NCI-H1048 (cell line): ENCODE data around the gene DOK1.
A peak's percentile ranks its signal among the peaks of the same experiment; 100 is the strongest.

Source experiments
- DNase-seq: peaks from one replicate; lab custom pipeline; 2025; lab: John Stamatoyannopoulos, UW

DOK1 gene

DNA sequence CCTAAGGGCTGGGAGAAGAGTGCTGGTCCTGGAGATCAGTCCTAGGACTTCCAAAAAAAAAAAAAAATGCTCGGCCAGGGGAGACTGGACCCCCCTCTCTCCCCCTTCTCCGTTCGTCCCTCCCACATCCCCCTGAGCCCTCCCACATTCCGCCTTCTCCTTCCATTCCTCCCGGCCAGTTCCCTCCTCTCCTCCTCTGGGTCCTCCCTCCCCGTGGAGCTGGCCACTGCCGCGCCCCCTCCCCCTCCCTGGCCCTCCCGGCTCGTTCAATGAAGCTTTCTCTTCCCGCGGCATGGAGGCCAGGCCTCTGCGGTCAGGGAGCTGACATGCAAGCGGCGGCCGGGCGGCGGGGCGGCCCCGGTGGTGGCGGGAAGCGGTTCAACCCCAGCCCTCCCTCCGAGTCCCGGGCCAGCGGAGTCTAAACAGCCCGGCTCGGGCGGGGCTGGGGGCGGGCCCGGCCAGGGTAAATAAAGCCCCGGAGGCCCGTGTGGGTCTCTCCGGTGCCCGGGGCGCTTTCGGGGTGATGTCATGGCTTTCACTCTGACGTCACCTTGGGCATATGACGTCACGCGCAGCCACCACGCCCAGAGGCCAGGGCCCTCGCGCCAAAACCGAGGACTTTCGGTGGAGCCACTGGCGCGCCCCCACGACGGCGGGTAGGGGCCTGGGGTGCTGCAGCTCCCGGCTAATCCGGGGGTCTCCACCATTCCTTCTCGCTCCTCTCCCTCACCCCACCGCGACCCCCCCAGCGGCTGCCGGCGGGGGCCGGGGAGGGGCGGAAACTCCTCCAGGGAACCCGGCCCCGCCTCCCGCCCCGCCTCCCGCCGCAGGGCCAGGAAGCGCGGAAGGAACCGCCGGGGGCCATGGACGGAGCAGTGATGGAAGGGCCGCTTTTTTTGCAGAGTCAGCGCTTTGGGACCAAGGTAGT is at the start of gene DOK1, which contains the start of gene LOXL3:
Gene DOK1 (plus strand): TSS at position 829 of the 928 bp plus-strand sequence. CDS start 35 bp downstream, at position 864.
Gene LOXL3 (minus strand): TSS at position 51 of the 928 bp plus-strand sequence. CDS start 1,308 bp downstream, outside the sequence.
- no peak for DNase-seq

DNA sequence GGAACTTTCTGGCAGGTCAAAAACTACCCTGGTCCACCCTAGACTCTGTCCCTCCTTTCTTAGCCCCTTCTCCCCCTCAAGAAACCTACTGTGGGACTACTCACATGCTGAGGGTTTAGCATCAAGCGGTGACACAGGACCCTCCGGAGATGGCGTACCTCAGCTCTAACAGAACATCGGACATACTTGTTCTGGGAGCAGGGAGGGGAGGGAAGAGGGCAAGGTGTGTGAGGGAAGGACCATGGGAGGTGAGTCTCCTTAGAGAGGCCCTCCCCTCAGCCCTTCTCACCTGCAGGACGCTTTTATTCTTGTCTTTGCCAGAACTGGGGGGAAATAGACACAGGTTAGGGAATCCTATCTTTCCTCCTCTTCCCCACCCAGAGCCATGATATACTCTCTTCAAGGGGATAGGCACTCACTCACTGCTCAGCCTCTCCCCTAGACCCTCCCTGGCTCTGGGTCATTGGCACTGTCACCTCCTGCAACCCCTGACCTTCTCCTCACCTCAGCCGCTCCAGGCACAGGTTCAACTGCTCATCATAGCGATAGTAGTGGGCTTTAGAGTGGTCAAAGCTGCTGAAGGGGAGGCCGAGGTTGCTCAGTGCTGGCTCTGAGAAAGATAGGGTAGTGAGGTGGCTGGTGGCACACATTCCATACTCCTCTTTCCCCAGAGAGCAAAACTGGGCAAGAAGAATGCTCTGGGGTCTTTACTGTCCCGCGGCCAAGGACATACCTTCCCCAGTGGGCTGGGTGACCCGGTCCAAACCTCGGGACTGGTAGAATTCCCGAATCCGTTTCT is 48.9 kb upstream of the DOK1 start:
- no peak for DNase-seq

DNA sequence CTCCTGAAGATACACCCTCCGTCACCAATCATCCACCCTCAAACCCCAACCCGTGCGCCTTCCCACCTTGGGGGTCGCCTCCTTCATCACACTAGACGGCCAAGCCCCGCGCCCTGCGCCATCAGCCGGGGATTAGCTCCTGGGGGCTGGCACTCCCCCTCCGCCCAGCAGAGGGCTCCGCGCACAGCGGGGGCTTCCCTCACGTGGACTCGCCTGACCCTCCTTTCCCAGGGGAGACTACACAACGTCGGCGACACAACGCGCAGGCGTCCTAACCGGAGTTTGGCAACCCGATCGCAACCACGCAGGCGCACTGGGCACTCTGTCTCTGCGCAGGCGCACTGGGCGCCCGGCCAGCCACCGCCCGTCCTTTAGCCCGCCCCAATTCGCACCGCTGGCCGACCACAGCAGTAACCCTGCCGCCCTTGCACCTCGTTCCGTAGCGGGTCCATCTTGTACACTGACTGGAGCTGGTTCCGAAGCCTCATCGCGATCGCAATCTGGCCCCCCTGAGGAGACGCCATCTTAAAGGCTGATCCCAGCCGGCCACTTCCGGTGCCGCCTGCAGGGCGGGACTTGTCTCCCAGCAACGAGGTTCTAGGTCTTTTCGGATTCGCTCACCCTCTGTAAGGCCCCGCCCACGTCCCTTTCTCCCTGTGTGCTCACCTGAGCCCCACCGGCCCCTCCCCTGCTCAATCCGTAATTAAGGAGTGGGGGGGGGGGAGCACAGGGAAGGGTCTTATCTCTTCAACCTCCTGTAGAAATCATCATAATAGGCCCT is 47.2 kb upstream of the DOK1 start, which contains the start of gene PCGF1:
Gene PCGF1 (minus strand): TSS at position 551 of the 781 bp plus-strand sequence. CDS start 27 bp downstream, at position 524.
- peak; percentile 91 for DNase-seq

DNA sequence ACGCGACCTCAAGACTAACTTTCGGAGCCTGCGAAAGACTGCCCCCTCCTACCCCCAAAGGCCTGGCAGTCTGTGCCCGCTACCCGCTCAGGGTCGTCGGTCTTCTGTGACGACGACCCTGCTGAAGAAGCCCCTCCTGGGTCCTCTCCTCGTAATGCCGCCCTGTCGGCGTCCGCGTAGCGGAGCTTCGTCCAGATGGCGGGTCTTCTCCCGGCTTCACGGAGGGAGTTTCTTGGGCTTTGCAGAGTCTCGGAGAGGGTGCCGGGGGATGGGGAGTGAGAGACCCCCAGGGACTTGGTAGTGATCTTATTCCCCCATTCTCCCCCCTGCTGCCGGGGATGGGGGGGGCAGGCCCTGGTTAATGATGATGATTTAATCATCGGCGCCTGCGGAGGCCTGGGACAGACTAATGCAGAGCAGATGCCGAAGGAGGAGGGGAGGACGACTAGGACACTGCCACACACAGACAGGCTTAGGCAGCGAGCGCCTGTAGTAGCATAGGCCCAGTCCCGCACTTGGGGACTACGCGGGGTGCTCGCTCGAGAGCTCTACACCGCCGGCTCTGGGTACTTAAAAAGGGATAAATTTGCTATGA is 46.5 kb upstream of the DOK1 start:
- peak; percentile 4 for DNase-seq

DNA sequence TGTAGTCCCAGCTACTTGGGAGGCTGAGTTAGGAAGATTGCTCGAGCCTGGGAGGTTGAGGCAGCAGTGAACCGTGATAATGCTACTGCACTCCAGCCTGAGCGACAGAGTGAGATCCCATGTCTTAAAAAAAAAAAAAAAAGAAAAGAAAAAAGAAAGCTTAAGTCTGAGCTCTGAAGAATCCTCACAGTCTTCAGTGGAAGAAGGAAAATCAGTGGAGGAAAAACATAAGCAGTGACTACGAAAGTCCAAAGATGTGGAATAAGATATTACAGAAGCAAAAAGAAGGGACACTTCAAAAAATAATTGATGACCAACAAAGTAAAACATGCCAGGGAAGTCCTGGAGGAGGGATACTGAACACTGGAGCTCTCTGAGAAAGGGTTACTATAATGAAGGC is 44.2 kb upstream of the DOK1 start:
- DNase-seq: no peak

DNA sequence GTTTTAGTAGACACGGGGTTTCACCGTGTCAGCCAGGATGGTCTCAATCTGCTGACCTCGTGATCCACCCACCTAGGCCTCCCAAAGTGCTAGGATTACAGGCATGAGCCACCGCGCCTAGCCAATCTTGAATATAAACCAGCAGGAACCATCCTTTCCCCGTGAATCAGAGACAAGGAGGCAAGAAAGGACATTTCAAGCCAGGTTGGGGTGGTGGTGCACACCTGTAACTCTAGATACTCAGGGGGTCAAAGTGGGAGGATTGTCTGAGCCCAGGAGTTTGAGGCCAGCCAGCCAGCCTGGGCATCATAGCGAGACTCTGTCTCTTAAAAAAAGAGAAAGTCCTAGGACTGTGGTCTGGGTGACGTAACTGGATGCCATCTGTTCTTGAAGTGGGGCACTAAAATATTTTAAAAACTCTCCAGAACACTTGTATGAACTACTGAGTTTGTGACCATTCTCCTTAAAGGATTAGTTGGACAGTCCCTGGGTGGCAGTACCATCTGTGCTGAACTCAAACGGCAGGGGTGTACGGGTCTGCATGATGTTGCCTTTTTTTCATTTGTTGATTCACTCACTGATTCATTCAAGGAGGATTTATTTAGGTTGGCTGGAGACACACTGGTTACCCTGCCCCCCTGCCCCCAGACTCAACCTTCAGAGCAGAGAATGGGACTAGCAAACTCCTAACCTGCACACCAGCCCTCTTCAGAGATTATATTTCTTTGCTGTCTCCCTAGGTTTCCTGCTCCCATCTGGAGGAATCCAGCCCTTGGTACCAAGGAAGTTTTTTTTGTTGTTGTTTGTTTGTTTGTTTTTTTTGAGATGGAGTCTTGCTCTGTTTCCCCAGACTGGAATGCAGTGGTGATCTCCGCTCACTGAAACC is 43.2 kb upstream of the DOK1 start:
- no peak for DNase-seq

DNA sequence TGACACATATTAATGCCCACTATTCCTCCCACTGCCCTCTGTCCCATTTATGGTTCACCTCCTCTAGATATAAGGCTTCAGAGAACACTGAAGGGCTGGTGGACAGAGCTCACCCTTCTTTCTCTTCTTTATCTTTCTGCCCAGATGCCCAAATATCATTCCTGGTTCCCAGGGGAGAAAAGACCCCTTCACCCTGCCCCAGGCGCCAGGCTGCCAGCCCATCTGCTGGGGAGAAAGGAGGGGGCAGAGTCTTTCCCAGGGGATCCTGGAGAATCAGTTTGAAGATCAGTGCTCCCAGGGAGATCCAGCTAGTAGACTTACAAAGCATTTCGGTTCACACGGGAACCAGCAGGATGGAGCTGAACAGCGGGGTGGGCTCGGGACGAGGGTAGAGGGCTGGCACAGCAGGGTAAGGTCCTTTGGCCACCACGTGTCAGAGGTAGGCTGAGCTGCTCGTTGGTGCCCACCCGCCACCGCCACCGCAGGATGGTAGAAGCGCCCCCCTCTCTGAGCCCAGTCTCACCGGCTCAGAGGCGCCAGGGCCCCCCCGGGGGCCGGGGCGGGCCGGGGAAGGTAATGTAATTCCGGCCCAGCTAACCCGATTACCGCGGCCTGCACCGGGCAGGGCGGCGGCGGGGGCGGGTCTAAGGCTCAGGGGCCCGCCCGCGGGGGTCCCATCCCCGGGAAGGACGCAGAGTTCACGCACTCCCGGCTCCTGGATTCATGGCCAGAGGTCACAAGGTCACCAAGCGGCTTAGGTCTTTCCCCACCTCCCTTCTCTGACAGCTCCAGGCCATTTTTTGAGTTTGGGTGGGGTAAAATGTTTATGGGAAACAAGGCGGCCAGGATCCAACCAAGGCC is 41.5 kb upstream of the DOK1 start:
- DNase-seq: no peak

DNA sequence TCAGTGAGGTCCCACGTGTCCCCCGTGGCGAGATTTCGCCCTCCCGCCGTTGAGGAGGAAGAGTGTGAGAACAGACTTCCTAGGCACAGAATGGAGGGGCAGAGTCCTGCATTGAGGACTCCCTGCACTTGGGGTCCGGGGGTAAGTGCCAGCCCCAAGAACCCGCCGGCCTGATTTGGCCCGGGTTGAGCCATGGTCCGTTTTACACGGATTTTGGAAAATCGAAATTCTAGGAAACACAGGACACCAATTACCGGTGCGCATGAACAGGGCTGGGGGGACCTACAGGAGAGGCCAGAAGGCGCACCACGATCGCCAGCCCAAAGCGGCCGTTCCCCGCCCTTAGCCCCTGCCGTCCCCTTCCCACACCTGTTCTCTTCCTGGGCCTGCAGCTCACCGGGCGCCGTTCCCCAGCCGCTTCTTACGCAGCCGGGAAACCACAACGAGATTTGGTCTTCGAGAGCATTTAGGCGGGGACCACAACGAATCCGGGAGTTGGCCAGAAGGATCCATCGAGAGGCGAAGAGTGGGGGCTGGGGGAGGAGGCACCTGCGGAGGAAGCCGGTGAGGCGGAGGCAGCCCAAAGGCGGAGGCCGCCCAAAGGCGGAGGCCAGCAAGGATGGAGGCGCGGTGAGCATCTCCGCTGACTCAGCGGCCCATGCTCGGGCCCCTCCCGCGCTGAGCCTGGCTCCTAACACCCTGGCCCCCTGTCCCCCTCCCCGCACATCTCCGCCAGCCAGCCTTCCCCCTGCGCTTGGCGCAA is 40.7 kb upstream of the DOK1 start:
- peak; percentile 41 for DNase-seq

DNA sequence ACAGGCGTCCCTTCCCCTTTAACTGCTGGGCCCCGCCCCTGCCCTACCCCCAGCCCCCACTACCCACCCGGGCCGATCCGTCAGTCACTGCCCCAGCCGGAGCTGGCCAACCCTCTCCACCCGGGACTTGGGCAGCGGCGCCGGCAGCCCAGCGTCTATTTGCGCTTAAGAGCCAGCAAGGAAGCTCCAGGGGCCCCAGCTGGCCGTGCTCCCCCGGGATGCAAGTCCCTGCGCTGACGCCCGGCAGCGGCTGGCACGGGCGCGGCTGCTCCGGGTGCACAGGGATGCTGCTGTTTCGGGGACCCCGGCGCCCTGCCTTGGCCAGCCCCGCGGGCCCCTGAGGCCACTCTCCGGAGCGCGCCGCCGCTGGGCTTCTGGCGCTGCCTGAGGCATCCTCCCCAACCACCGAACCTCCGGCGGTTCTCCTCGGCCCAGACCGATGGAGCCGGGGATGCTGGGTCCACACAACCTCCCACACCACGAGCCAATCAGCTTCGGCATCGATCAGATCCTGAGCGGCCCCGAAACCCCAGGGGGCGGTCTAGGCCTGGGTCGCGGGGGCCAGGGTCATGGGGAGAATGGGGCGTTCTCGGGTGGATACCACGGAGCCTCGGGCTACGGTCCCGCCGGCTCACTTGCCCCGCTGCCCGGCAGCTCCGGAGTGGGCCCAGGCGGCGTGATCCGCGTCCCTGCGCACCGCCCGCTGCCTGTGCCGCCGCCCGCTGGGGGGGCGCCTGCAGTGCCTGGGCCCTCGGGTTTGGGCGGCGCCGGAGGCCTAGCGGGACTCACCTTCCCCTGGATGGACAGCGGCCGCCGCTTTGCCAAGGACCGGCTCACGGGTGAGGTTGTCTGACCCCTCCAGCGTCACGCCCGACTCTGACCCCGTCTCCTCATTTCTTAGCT is 39.9 kb upstream of the DOK1 start, which contains the start of gene TLX2:
Gene TLX2 (plus strand): TSS at position 83 of the 903 bp plus-strand sequence. CDS start 357 bp downstream, at position 440.
- DNase-seq: no peak

DNA sequence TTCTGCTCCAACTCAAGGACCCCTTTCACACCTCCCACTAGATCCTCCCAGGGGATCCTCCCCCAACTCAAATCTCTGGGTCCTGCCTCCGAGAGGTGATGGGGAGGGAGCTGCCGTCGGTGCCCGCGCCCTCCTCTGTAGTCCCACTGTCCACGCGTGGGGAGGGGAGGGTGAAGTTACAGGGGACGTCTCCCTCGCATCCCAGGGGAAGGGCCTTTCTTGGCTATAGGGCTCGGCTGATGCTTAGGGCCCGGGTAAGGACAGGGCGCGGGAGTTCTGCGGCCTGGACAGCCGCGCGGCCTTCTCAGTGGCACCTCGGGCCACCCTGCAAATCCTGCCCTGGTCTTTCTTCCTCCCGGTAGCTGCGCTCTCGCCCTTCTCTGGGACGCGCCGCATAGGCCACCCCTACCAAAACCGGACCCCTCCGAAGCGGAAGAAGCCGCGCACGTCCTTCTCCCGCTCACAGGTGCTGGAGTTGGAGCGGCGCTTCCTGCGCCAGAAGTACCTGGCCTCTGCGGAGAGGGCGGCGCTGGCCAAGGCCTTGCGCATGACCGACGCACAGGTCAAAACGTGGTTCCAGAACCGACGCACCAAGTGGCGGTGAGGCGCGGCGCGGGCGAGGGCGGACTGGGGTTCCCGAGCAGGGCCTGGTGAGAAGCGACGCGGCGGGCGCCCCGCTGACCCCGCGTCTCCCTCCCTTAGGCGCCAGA is 39.1 kb upstream of the DOK1 start:
- DNase-seq: no peak

DNA sequence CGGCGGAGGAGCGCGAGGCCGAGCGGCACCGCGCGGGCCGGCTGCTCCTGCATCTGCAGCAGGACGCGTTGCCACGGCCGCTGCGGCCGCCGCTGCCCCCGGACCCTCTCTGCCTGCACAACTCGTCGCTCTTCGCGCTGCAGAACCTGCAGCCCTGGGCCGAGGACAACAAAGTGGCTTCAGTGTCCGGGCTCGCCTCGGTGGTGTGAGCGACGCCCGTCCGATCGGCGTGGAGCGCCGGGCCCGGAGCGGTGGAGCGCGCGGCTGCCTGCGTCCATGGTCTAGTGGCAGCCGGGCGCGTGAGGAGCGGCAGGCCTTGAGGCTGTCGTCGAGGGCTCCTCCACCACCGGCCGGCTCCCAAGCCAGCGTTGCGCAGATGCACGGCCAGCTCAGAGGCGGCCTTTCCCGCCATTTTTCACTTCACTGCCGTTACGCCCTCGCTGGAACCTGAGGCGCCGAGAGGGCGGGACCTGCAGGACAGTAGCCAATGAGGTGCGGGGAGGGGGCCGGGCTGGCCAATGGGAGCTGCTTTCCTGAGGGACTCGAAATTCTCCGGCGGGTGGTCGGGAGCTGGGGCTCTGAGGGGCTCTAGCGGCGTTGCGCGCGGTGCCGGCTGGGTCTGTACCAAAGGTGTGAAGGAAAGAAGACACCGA is 38.4 kb upstream of the DOK1 start:
- DNase-seq: no peak

DNA sequence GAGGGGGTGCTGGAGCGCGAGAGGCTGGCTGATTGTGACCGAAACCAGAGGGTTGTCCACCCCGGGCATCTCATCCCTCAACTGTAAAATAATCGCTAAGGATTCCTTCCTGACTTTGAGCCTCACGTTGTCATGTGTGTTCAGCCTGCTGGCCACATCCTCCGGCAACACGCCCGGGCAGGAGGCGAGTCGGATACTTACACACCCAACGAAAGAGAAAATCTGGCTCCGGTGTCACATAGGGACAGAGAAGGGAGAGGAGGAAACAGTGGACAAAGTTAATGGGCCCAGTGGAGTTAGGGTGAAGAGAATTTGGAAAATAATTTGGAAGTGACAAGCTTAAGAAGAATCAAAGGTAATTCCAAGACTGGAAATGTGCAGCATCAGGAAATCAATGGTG is 37.9 kb upstream of the DOK1 start:
- DNase-seq: no peak

DNA sequence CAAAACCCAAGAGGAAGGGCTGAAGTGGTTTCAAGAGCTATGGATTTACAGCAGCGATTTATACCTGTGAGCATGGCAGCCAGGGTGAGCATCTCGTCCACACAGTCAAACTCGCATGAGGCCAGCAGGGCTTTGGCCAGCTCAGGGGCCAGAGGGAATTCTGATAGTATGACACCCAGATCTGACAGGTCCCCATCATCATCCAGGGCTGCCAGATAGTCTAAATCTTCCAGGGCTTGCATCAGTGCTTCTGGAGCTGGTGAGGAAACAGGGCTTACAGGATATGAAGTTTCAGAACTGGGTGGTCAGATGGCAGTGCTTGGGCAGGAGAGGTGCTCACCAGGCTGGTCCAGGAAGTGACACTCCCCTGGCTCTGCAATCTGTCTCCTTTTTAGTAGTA is 32.0 kb upstream of the DOK1 start:
- no peak for DNase-seq

DNA sequence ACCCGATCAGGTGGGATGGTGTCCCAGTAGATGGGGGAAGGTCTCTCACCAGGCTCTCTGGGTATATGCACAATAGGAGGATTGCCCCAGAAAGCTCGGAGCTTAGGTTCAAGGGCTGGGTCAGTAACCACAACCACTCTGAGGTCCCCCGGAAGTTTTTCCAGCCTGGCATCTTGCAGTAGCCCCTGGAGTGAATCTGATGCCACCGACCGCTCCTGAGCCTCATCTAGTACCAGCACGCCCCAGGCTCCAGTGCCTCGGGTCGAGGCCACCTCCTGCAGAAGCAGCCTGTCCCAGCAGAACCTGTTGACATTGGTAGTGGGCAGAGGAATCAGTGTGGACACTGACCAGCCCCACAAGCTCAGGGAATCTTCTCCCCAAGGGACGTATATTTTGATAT is 30.5 kb upstream of the DOK1 start:
- no peak for DNase-seq

DNA sequence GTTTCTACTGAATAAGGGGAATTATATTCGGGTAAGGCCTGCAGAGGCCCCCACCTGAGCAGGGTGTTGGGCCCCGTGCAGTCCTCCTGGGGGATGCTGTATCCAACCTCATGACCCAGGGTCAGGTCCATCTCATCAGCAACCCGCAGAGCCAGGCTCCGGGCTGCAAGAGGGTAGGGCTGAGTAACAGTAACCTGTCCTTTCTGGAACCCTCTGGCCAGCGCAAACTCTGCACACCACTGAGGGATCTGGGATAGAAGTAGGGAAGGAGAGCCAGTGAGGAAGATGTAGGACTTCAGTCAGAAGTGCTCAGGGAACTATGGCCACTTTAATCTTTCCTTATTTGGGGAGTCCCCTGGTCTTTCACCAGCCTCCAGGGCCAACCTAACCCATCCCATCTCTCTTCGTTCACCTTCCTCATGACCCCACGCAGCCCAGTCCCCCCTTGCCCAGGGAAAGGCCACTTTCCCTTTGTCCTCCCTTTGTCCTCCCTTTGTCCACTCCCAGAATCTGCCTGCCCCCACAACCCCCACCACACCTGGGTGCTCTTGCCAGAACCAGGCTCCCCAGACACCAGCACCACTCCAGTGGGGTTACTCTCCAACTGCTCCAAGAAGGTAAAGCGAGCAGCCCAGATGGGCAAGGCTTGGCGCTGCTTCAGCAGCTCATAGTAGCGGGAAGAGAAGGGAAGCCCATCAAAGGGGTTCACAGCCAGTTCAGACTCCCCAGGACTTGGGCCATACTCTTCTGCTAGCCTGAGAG is 29.4 kb upstream of the DOK1 start:
- no peak for DNase-seq
